H9 (cell line): ENCODE measurements around the gene MSL2. TPM values are rescaled to one million over a fixed set of nuclear protein-coding genes. Genes with fewer than 3 reads are reported as not detected.
A peak's percentile ranks its signal among the peaks of the same experiment; 100 is the strongest.

Source experiments
- DNase-seq: peaks from one replicate; pipeline ENCODE4 v3.0.0-alpha.2; 2017
- H2AFZ ChIP-seq: one replicate; pipeline ENCODE4 v1.6.1; 2013; ENCODE audit warnings: mild to moderate bottlenecking, low read length, control low read depth, moderate library complexity
- H2AK5ac ChIP-seq: 2 replicates; pipeline ENCODE4 v1.6.1; 2013; ENCODE audit warnings: low read length, control low read depth, mixed read lengths; ENCODE audit not compliant: insufficient read length
- H2BK120ac ChIP-seq: one replicate; pipeline ENCODE4 v1.6.1; 2013; ENCODE audit warnings: low read depth, mild to moderate bottlenecking, low read length, control low read depth, inconsistent platforms; ENCODE audit not compliant: poor library complexity, severe bottlenecking
- H2BK12ac ChIP-seq: 2 replicates; pipeline ENCODE4 v1.6.1; 2013; ENCODE audit warnings: low read length, control low read depth, mixed read lengths, low read depth; ENCODE audit not compliant: insufficient read length
- H2BK15ac ChIP-seq: 2 replicates; pipeline ENCODE4 v1.6.1; 2013; ENCODE audit warnings: low read depth, low read length, control low read depth
- H2BK20ac ChIP-seq: one replicate; pipeline ENCODE4 v1.6.1; 2013; ENCODE audit warnings: low read depth, mild to moderate bottlenecking, low read length, control low read depth, inconsistent platforms; ENCODE audit not compliant: poor library complexity, severe bottlenecking
- H2BK5ac ChIP-seq: 2 replicates; pipeline ENCODE4 v1.6.1; 2013; ENCODE audit warnings: low read length, control low read depth, mixed read lengths; ENCODE audit not compliant: insufficient read length
- H3K14ac ChIP-seq: 2 replicates; pipeline ENCODE4 v1.6.1; 2013; ENCODE audit warnings: low read length, control low read depth; ENCODE audit not compliant: insufficient read depth
- H3K18ac ChIP-seq: 2 replicates; pipeline ENCODE4 v1.6.1; 2013; ENCODE audit warnings: low read depth, mild to moderate bottlenecking, mixed read lengths, low read length, control low read depth; ENCODE audit not compliant: insufficient read length
- H3K23ac ChIP-seq: 2 replicates; pipeline ENCODE4 v1.6.1; 2013; ENCODE audit warnings: low read length, control low read depth, mixed read lengths, low read depth; ENCODE audit not compliant: insufficient read length
- H3K23me2 ChIP-seq: 2 replicates; pipeline ENCODE4 v1.6.1; 2013; ENCODE audit warnings: low read depth, mild to moderate bottlenecking, mixed read lengths, low read length, control low read depth; ENCODE audit not compliant: insufficient read length, poor library complexity, severe bottlenecking
- H3K27ac ChIP-seq: 2 replicates; pipeline ENCODE4 v1.5.1; 2013; ENCODE audit warnings: low read length, control low read depth, mixed read lengths, low read depth; ENCODE audit not compliant: insufficient read length
- H3K27me3 ChIP-seq: 2 replicates; pipeline ENCODE4 v1.6.1; 2013; ENCODE audit warnings: low read length, control low read depth, inconsistent platforms; ENCODE audit not compliant: insufficient read depth
- H3K4ac ChIP-seq: 2 replicates; pipeline ENCODE4 v1.6.1; 2013; ENCODE audit warnings: low read depth, mild to moderate bottlenecking, control low read depth, inconsistent platforms, low read length, moderate library complexity
- H3K4me1 ChIP-seq: 2 replicates; pipeline ENCODE4 v1.6.1; 2013; ENCODE audit warnings: low read length, control low read depth, inconsistent platforms; ENCODE audit not compliant: insufficient read depth
- H3K4me2 ChIP-seq: 2 replicates; pipeline ENCODE4 v1.6.1; 2013; ENCODE audit warnings: low read length, control low read depth, mixed read lengths; ENCODE audit not compliant: insufficient read length, insufficient read depth
- H3K56ac ChIP-seq: 2 replicates; pipeline ENCODE4 v1.6.1; 2013; ENCODE audit warnings: low read depth, mild to moderate bottlenecking, mixed read lengths, low read length, control low read depth; ENCODE audit not compliant: insufficient read length
- H3K79me1 ChIP-seq: 2 replicates; pipeline ENCODE4 v1.6.1; 2013; ENCODE audit warnings: low read depth, mild to moderate bottlenecking, moderate library complexity, low read length, control low read depth, inconsistent platforms; ENCODE audit not compliant: insufficient read depth, poor library complexity, severe bottlenecking
- H3K79me2 ChIP-seq: 2 replicates; pipeline ENCODE4 v1.6.1; 2013; ENCODE audit warnings: low read length, control low read depth, inconsistent platforms; ENCODE audit not compliant: insufficient read depth
- H3K9ac ChIP-seq: 2 replicates; pipeline ENCODE4 v1.6.1; 2013; ENCODE audit warnings: low read length, control low read depth, mixed read lengths; ENCODE audit not compliant: insufficient read length; ENCODE audit errors: extremely low read depth
- H3K9me3 ChIP-seq: one replicate; pipeline ENCODE4 v1.6.1; 2013; ENCODE audit warnings: low read depth, low read length, inconsistent platforms; ENCODE audit not compliant: control insufficient read depth
- H3T11ph ChIP-seq: one replicate; pipeline ENCODE4 v1.6.1; 2013; ENCODE audit warnings: mild to moderate bottlenecking, low read length, control low read depth, inconsistent platforms
- H4K20me1 ChIP-seq: one replicate; pipeline ENCODE4 v1.6.1; 2013; ENCODE audit not compliant: control insufficient read depth, insufficient read length, insufficient read depth
- H4K5ac ChIP-seq: 2 replicates; pipeline ENCODE4 v1.6.1; 2013; ENCODE audit warnings: low read depth, mild to moderate bottlenecking, mixed read lengths, low read length, control low read depth; ENCODE audit not compliant: insufficient read length
- H4K8ac ChIP-seq: replicated peaks from 2 replicates; pipeline ENCODE4 v1.6.1; 2013; ENCODE audit warnings: low read length, control low read depth, mixed read lengths, low read depth; ENCODE audit not compliant: insufficient read length
- H4K91ac ChIP-seq: 2 replicates; pipeline ENCODE4 v1.6.1; 2013; ENCODE audit warnings: low read depth, mild to moderate bottlenecking, moderate library complexity, mixed read lengths, low read length, control low read depth; ENCODE audit not compliant: insufficient read length
- H3K27ac Mint-ChIP-seq, 3 experiments: 2 replicates in 2 of 3; 3 replicates in 1 of 3; pipeline ENCODE4 v1.8.0; 2020 to 2021; ENCODE audit warnings: mixed read lengths in 3 of 3, mild to moderate bottlenecking in 1 of 3, moderate library complexity in 1 of 3
- H3K27me3 Mint-ChIP-seq: 2 replicates; pipeline ENCODE4 v1.8.0; 2021; ENCODE audit warnings: low read depth, mild to moderate bottlenecking, moderate library complexity, mixed read lengths
- H3K36me3 Mint-ChIP-seq, 3 experiments: 2 replicates in 2 of 3; 3 replicates in 1 of 3; pipeline ENCODE4 v1.8.0; 2020 to 2021; ENCODE audit warnings: low read depth in 3 of 3, mixed read lengths in 3 of 3; ENCODE audit not compliant: insufficient read depth in 1 of 3
- H3K4me1 Mint-ChIP-seq, 2 experiments: 2 replicates each; pipeline ENCODE4 v1.8.0; 2020; ENCODE audit warnings: mixed read lengths in 2 of 2
- H3K4me3 Mint-ChIP-seq, 2 experiments: 2 replicates in 1 of 2; 3 replicates in 1 of 2; pipeline ENCODE4 v1.8.0; 2020 to 2021; ENCODE audit warnings: mild to moderate bottlenecking in 2 of 2, mixed read lengths in 2 of 2, moderate library complexity in 1 of 2
- H3K9me3 Mint-ChIP-seq, 2 experiments: 2 replicates in 1 of 2; 3 replicates in 1 of 2; pipeline ENCODE4 v1.8.0; 2020; ENCODE audit warnings: mild to moderate bottlenecking in 2 of 2, mixed read lengths in 2 of 2, moderate library complexity in 1 of 2
- CTCF ChIP-seq: fragments of 200-600 bp; sonication (generic); conservative IDR thresholded peaks from 3 replicates; pipeline ENCODE4 v1.8.0; 2021; ENCODE audit warnings: antibody characterized with exemption, mild to moderate bottlenecking
- WGBS: extraction: QIAGEN DNeasy Blood & Tissue Kit; methylation state at CpG from one replicate; pipeline ENCODE4 v1.1.7; 2013; ENCODE audit warnings: missing lambda C conversion rate, low lambda C conversion rate, mixed read lengths; ENCODE audit not compliant: insufficient read length; ENCODE audit errors: extremely low coverage; 5-methylcytosine and 5-hydroxymethylcytosine counted together
- total RNA-seq: library from RNA; stranded (reverse); gene quantifications from 2 replicates; pipeline ENCODE4 v1.2.1, GENCODE V29; 2021

The MSL2 gene
- total RNA-seq, 1 experiment from 2014 or later: 42.7 TPM

GRCh38 chr3:136195258-136196063, 674 bp downstream of the MSL2 start:
- peaks cover 3% of the 10 kb centered on the region; the same call in 1 of the 2 replicates for H3K27me3 Mint-ChIP-seq
- no peak overlapping the region for H4K5ac ChIP-seq
- H2BK5ac ChIP-seq: no peak overlapping the region
- H3K9ac ChIP-seq: peak overlapping the region; percentile 91
- peak overlapping the region; percentile 35 for H3K56ac ChIP-seq
- H3K4me1 ChIP-seq: 0 out of 2 replicates have a peak, but pooled peaks cover 2% of the 10 kb centered on the region
- peak overlapping the region; percentile 95 to 100 (median 97) for H3K27ac Mint-ChIP-seq
- H3K14ac ChIP-seq: peak overlapping the region; percentile 93
- H2BK15ac ChIP-seq: no peak overlapping the region
- H2BK12ac ChIP-seq: no peak overlapping the region
- no peak overlapping the region for H3K23ac ChIP-seq
- peaks cover 46 to 47% of the 10 kb centered on the region in 2 experiments for H3K4me1 Mint-ChIP-seq
- H2BK120ac ChIP-seq: no peak overlapping the region
- no peak overlapping the region for H3T11ph ChIP-seq
- no peak for TF ChIP-seq CTCF
- peak overlapping the region; percentile 73 for H3K27ac ChIP-seq
- no peaks in the 10 kb centered on the region for H3K27me3 ChIP-seq
- no CpG with 5 or more reads among the region's 103 CpGs for WGBS
- H3K79me1 ChIP-seq: no peaks in the 10 kb centered on the region
- H3K23me2 ChIP-seq: peaks cover 6% of the 10 kb centered on the region
- peak overlapping the region; percentile 79 for H3K4me2 ChIP-seq
- H3K79me2 ChIP-seq: peaks cover 37% of the 10 kb centered on the region; the same call in 1 of the 2 replicates
- peak overlapping the region; percentile 96 to 98 for H3K4me3 Mint-ChIP-seq
- H4K8ac ChIP-seq: no peak overlapping the region
- H3K36me3 Mint-ChIP-seq: peaks cover 8 to 26% (median 13%) of the 10 kb centered on the region in 3 experiments
- no peak overlapping the region for H2AK5ac ChIP-seq
- no peak overlapping the region; the same call in 1 of the 2 replicates for H3K4ac ChIP-seq
- no peak overlapping the region for H2BK20ac ChIP-seq
- H4K20me1 ChIP-seq: no peaks in the 10 kb centered on the region
- peaks cover 12 to 15% of the 10 kb centered on the region in 2 experiments for H3K9me3 Mint-ChIP-seq
- no peaks in the 10 kb centered on the region for H3K9me3 ChIP-seq
- H3K18ac ChIP-seq: peak overlapping the region; percentile 69
- no peak overlapping the region for H2AFZ ChIP-seq
- H4K91ac ChIP-seq: no peak overlapping the region
- DNase-seq: peak; percentile 70
